UCSD-AML1 (cell line): ENCODE results near the gene VAMP8.
A peak's percentile ranks its signal among the peaks of the same experiment; 100 is the strongest.
"Not testable (repeated sequence)": the region's sequence is repeated elsewhere in the genome, so short reads cannot be mapped to it uniquely, and the experiment has no call there.

Source experiments
- DNase-seq: peaks from one replicate; lab custom pipeline; 2025; ENCODE audit not compliant: unreplicated experiment; lab: John Stamatoyannopoulos, UW

The VAMP8 gene

DNA sequence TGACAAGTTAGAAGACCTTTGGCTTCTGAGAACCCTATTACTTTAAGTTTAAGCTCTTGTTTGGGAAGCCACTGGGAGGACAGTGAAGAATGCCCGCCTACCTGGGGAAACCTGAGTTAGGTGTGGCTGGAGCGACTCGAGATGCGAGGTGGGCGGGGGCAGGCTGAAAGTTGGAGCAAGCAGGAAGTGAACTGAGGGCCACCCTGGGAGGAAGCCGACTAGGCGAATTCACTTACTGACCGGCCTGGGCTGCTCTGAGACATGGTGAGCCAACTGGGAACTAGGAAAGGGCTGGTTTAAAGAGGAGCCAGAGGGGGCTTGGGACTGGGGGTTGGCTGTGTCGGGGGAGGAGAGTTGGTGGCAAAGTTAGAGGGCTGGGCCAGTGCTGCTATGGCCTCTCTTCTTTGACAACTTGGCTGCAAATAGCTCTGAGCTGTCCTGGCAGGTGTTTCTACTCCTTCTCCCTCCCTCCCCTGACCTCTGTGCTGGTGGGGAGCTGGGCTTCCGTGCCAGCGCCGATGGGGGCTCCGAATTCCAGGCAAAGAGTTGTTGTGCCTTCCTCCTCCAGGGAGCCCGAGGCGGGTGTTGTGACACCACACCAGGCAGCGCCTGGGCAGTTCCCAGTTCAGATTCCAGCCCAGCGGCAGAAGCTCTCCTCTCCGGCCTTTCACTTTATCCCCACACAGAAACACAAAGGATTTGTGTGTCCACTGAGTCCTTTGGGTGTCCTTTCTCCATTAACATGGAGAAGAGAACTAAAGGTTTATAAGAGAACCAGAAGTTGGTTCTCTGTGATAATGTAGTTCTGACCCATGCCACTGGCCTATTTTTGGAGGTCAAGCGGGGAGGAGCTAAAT lies at the start of gene VAMP8:
VAMP8 (plus strand) TSS at position 201 of the 857 bp plus-strand sequence; CDS start at position 262, 61 bp downstream.
- peak; percentile 71 for DNase-seq

DNA sequence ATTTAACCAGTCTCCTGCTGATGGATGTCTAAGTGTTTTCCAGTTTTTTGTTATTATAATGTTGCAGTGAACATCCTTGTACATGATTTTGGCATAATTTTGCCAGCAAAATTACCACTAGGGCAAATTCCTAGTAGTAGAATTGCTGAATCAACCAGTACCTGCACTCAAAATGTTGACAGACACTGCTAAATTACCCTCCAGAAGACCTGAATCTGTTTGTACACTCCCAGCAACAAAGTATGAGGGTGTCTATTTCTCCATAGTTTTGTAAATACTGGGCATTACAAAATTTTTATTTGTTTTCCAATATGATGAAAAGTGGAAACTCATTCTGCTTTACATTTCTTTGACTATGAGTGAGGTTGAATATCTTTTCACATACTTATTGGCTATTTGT lies 49.6 kb upstream of the VAMP8 start:
- DNase-seq = no peak

DNA sequence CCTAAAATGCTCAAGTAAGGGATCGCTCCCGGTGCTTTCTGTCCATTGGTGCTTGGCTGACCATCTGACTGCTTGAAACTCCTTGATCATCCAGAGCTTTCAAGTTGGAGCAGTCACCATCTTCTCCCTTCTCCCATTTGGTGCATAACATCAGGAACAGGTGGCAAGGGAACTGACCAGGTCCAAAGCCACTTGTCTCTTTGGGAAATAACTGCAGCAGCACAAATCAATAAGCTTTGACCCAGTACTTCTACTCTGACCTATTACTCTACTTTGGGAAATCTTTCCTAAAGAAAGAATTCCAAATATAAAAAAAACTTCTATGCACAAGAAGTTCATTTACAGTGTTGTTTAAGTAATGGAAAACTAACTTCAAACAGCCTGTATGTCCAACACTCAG lies 49.0 kb upstream of the VAMP8 start:
- DNase-seq = no peak

DNA sequence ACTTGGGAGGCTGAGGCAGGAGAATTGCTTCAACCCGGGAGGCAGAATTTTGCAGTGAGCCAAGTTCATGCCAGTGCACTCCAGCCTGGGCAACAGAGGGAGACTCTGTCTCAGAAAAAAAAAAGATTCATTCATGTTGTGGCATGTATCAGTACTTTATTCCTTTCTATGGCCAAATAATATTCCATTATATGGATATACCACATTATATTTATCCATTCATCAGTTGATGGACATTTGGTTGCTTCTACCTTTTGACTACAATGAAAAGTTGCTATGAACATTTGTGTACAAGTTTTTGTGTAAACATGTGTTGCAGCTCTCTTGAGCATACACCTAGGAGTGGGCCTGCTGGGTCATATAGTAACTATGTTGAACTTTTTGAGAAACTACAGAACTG lies 47.6 kb upstream of the VAMP8 start:
- DNase-seq = no peak

DNA sequence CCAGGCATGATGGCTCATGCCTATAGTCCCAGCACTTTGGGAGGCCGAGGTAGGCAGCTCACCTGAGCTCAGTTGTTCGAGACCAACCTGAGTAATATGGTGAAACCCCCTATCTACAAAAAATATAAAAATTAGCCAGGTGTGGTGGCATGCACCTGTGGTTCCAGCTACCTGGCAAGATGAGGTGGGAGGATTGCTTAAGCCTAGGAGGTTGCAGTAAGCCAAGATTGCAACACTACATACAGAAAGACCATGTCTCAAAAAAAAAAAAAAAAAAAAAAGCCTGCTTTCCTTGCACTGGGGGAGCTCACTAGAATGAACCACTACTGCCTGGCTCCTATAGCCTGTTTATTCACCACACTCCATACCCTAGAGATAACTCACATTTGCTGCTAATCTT lies 45.8 kb upstream of the VAMP8 start:
- no peak for DNase-seq

DNA sequence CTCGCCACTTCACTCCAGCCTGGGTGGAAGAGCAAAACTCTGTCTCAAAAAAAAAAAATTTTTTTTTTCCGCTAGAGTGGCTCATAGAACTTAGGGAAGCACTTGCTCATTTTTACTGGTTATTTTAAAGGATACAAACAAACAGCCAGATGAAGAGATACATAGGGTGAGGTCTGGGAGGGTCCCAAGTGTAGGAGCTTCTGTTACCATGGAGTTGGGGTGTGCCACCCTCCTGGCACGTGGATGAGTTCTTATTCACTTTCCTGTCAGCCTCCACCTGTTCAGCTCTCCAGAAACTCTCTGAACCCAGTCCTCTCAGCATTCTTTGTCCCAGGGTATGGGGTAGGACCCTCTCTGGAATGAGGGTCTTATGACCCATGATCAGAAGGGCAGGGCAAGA lies 43.3 kb upstream of the VAMP8 start:
- DNase-seq = no peak

DNA sequence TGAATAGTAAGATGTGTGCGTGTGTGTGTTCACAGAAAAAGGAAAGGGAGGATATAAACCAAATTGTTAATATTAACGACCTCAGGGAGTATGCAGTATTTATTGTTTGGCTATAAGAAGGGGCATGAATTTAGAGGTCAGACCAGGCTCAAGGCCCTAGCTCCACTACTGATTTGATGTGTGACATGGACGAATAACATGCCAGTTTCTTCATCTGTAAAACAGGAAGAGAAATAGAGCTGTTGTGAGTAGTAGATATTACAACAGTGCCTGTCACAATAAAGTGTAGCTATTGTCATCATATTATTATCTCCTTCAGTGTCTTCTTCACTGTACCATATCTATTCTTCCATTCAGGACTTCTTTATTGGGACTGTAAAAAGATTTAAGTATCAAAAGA lies 42.5 kb upstream of the VAMP8 start:
- DNase-seq = no peak

DNA sequence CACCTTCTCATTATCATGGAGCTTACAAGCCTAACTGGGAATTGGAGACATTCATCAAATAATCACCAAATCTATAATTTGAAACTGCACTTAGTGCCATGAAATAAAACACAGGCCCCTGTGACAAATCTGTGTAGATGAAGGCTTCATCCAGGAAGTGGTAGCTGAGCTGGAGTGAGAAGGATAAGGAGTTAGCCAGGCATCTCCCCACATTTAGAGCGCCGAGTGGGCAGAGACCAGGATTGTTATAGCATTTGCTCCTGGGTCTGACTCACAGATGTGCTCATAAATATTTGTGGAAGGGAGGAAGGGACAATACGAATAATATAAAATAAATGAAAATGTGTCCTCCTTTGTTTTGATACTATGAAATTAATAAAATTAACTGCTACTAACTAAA lies 40.9 kb upstream of the VAMP8 start:
- no peak for DNase-seq

DNA sequence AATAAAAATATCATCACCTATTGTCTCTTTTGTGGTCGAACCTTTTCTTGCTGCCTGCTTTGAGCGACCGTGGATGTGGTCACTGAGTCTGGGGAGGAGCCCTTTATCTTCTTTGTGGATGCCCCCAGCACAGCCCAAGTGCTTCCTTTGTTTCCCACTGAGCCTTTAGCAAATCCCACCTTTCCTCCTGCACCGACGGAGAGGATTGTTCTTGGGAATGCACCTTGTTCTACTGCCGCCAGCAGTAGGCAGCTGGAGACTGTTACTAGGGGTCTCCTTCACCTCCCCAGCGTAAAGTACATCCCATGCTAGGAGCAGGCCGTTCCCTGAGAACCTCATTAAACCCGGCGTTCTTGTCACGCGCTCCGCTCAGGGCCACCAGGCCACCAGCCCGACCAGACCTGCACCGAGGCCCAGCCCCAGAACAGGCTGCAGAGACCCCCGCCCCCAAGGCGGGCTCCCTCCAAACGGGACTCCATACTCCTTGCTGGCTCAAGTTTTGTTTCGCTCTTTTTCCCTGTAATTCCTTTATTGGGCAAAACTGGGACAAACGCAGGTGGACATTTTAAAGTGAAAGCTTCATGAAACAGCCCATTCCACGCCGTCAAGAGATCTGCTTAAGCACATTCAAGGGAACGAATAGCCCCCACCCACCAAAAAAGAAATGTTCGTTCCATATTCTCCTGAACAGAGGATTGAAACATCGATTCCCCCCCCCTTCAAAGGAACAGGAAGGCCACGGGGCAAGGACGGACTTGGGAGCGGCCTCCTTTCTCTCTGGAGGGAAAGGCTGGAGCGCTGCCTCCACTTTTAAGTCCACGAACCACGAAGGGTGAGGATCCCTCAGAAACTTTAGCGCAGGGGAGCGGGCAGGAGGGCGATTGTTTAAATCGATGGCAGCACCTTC lies 39.5 kb upstream of the VAMP8 start:
- DNase-seq = peak; percentile 66

DNA sequence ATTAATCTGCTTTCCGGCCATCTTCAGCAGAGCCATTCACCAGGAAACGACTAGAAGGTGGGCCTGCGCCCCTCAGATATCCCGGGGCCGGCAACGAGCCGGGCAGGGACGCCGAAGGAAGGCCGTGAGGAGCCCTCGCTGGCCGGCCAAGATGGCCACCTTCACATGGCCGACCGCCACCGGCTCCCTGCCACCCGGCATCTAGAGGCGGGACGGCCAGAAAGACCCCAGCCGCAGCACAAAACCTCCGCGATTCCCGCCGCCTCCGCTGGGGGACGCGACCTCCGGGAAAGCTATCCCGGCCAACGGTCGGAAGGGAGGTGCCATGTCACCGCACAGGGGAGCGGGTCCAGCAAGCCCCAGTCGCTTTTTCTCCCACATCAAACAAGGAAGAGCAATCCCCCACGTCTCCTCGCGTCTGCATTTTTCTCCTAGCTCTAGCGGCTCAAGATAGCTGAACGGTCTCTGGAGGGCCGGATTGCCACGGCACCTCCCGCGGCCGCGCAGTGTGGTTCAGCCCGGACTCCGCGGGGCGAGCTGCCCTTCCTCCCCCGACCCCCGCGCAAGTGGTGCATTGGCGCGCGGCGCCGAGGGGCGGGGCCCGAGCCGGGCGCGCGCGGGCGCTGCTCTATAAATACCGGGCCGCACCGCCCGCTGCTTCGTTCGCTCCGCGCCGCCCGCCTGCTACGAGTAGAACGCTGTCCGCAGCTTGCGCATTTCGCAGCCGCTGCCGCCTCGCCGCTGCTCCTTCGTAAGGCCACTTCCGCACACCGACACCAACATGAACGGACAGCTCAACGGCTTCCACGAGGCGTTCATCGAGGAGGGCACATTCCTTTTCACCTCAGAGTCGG lies 38.7 kb upstream of the VAMP8 start, which contains the start of gene MAT2A:
MAT2A (plus strand) TSS at position 662 of the 854 bp plus-strand sequence; CDS start at position 782, 120 bp downstream.
- peak; percentile 96 for DNase-seq

DNA sequence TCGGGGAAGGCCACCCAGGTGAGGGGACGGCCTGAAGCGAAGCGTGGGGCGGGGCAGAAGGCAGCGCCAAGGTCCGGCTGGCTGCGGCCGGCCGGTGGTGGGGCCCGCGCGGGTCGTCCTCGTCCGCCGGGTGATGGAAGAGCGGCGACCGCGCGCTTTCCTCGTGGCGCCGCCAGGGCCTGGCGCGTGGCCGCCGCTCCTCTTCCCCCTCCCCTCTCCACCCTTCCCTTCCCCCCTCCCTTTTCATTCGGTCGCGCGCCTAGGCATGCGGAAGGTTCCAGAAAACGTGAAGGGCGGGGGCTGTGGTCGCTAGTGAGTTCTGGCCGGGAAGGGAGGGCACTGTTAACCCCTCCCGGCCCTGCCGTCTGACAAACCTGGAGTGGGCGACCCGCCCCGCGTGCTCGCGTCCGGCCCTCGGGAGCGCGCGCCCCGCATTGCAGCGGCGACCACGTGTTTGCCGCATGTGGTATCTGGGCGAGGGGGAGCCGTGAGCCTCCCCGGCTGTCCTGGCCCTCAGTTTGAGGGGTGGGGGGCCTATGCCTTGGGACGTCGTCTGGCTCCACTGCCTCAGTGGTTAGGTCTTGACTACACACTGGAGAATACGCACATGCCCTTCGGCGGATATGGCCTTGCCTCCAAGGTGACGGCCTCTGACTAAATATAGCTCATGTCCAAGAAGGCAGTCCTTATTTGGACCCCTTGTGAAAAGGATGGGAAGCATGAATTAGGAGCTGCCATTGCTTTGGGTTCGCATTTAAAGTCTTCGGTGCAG lies 37.8 kb upstream of the VAMP8 start:
- peak; percentile 71 for DNase-seq

DNA sequence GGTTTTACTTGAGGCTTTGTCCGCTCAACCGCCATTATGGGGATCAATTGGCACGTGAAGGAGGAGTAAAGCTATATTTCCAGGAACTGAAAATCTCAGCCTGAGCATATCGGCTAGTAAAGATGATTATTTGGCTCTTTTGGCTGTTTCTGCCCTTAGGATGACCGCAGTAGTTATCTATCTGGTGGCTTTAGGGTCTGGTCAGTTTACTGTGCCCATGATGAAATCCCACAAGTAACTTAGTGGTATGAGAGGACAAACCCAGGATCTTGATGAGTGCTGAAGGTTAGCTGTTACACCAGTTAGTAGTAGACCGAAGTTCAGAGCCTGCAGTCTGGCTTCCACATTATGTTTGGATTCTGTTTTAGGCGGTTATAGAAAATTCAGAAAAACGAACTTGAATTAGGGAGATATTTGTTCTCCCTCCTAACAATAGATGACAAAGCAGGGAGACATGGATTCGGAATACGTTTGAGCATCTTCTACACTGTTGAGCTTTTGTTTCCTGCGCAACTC lies 37.2 kb upstream of the VAMP8 start:
- no peak for DNase-seq

DNA sequence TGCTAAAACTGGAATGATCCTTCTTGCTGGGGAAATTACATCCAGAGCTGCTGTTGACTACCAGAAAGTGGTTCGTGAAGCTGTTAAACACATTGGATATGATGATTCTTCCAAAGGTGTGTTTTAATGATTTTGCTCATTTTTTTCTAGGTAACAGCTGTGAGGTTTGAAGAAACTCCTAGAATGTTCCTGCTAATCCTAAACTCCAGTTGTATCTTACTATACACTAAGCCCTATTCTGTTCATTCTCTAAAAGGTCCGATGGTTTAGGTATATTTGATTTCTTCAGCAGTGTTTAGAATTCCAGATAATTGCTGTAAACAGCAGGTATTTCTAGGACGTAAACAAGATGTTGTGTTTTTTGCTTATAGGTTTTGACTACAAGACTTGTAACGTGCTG lies 36.1 kb upstream of the VAMP8 start:
- no peak for DNase-seq

DNA sequence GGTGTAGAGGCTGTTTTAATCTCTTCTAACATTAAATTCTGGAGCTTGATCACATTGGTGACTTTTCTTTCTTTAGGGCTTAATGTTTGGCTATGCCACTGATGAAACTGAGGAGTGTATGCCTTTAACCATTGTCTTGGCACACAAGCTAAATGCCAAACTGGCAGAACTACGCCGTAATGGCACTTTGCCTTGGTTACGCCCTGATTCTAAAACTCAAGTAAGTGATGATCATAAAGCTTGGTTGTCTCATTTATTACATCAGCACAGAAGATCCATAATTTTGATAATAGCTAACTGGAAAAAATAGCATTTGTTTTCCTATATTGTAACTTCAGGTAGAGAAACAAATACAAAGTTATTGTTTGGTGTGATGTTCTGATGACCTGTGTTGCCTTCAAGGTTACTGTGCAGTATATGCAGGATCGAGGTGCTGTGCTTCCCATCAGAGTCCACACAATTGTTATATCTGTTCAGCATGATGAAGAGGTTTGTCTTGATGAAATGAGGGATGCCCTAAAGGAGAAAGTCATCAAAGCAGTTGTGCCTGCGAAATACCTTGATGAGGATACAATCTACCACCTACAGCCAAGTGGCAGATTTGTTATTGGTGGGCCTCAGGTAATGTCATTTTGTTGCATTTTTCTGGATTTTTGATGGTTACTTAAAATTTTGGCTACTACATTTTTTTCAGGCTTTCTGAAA lies 35.5 kb upstream of the VAMP8 start:
- no peak for DNase-seq

DNA sequence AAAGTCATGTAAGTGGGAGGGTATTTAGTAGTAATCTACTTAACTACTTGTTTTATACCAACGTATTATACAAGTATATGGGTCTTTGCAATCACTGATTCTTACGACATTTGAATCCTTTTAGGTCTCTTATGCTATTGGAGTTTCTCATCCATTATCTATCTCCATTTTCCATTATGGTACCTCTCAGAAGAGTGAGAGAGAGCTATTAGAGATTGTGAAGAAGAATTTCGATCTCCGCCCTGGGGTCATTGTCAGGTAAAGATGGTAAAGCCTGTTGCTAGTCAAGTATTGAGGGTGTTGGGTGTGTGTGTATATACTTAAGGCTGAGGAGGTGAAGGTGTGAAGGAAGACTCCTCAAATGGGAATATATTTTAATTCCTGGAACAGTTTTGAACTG lies 34.6 kb upstream of the VAMP8 start:
- DNase-seq = no peak

DNA sequence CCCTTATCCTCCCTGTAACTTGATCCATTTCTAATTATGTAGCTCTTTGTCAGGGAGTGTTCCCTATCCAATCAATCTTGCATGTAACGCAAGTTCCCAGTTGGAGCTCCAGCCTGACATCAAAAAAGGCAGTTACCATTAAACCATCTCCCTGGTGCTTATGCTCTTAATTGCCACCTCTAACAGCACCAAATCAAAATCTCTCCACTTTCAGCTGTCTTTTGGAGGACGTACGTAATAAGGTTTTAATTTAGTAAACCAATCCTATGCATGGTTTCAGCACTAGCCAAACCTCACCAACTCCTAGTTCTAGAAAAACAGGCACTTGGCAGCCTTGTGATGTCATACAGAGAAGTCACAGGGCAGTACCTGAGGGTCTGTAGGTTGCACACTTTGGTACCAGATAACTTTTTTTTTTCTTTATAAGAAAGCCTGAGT lies 33.1 kb upstream of the VAMP8 start:
- not testable (repeated sequence) for DNase-seq

DNA sequence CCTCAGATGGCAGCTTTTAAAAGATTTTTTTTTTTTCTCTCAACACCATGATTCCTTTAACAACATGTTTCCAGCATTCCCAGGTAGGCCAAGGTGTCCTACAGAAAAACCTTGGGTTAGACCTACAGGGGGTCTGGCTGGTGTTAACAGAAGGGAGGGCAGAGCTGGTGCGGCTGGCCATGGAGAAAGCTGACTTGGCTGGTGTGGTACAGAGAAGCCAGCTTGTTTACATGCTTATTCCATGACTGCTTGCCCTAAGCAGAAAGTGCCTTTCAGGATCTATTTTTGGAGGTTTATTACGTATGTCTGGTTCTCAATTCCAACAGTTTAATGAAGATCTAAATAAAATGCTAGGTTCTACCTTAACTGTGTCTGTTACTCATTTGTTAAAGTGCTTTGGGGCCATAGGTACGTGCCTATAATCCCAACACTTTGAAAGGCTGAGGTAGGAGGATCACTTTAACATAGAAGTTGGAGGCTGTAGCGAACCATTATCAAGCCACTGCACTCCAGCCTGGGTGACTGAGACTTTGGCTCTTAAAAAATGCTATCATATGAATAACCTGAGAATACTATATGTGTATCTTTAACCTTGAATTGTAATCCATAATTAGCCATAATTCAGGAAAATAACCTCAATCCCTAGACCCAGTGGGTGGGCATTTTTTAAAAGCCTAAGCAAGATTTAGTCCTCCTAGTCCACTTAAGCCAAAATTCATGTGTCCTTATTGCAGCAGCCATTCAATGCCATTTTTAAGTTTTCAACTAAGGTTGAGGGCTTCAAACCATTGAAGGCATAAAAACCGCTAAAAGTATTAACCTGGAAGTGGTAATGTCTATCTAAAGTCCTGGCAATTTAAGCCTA lies 32.2 kb upstream of the VAMP8 start:
- DNase-seq = not testable (repeated sequence)

DNA sequence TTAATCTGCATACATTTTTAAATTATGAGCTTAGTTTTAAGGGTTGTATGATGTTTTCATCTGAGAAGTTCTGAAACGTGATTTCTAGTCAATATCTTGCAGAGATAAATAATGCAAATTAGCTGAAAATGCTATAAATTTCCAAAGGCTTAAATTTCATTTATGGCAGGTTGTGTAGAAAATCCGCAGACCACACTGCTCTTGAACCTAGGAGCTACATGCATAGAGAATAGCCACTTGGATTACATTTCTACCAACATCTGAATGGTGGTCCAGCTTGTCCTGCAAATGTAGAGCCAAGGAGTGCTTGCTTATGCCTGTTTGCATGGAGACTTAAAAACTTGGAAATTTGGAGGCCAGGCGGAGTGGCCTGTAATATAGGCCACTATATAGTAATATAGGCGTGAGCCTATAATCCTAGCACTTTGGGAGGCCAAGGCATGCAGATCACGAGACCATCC lies 31.6 kb upstream of the VAMP8 start:
- no peak for DNase-seq
